HG03060 (cell line): Measurements from ENCODE around the gene URAD.
"Not testable (repeated sequence)": the region's sequence is repeated elsewhere in the genome, so short reads cannot be mapped to it uniquely, and the experiment has no call there.

Experiments
- ATAC-seq: cut with Tn5 transposase; IDR thresholded peaks from one replicate; pipeline ENCODE4 v1.9.1; 2021; ENCODE audit warnings: low read depth, moderate number of reproducible peaks; ENCODE audit not compliant: unreplicated experiment

URAD gene

DNA sequence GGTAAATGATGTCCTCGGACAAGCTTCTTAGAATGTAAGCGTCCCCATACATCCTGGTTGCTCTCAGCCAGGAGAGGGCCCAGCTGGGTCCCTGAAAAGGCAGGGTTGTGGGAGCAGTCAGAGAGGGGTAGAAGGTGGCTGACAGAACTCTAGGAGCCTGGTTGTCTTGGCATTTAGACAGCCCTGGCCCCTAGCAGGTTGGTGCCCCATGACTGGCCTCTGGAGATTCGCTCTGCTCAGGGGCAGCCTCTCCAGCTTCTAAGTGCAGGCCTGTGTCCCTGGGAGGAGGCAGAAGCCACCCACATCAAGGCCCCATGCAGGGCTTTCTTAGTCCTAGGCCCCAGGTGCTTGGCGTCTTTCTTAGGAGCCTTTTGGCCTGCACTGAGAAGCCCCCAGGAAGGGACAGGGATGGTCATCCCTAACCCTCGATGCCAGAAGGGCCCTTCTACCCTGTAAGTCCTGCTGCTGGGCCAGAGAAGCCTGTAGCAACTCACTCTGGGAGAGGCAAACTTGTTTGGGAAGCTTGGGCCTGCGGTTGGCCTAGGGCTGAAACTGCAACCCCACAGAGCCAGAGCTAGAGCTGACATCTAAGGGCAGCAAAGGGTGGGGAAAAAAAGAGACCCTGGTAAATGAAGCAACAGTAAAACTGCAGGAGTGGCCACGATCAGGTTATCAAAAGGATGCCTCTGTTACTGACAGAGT is 16.6 kb downstream of the URAD start:
- ATAC-seq = no peak

DNA sequence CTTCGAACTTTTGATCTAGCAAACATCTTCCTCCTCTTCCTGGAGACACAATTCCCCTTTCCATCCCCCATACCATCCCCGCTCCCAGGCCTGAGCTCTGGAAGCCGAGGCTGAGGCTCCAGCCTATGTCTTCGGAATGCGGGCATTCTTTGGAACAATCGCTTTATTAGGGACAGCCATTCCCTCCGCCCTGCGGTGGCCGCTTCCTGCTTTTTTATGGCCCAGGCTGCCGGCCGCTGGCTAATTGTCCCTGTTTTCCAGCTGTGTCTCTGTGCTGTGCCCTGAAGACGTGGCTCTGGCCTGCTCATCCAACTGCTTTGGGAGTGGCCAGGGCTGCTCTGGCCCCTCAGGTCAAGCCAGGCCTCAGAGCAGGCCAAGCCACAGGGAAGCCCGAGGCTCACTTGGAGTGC is 17.3 kb downstream of the URAD start:
- ATAC-seq = no peak

DNA sequence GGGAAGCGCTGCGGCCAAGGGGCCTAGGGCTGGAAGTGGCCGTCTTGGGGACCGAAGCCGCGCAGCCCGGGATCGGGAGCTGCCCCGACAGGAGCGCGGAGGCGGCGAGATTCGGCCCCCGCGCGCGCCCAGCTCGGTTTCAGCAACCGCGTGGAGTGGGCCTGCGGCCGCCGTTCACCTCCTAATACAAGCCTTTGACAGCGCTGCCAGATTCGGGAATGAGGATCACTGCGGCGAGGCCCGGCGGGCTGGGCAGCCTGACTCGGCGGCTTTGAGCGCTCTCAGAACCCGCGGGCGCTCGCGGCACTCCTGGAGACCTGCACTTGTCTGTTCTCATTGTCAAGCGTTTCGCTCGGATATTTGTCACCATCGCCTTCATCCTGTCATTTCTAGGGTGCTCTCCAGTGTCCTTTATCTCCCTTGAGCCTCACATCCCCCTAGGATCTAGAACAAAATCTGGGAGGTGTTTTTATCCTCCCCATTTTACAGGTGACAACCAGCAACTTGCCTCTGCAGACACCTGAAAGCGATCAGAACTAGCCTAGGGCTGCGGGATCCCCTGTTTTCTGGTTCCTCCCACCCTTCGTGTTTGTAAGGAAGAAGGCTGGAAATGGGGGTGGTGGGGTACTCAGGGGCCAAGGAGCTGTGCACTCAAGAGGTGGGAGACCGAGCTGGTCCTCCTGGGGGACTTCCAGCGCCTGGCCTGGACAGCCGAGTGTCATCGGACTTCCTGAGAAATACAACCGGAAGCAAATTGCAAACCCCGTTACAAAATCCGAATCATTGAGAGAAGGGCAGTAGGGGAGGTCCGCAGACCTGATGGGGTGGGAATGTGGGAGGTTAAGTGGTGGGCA is 17.9 kb downstream of the URAD start:
- ATAC-seq = no peak

DNA sequence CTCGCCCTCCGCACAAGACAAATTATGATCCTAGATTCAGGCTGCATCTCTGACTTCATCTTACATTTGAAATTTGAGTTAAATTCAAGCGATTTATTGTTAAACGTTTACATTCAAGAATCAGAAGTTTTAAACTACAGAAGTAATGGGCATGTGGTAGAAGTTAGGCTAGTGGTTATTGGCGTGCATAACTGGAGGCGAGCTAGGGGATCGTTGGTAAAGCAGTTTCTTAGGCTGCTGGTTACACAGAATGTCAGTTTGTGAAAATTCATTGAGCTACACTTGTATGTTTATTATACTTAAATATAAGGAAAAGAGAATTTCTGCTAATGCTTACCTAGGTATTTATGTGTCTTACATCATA is 18.6 kb downstream of the URAD start:
- ATAC-seq = no peak

DNA sequence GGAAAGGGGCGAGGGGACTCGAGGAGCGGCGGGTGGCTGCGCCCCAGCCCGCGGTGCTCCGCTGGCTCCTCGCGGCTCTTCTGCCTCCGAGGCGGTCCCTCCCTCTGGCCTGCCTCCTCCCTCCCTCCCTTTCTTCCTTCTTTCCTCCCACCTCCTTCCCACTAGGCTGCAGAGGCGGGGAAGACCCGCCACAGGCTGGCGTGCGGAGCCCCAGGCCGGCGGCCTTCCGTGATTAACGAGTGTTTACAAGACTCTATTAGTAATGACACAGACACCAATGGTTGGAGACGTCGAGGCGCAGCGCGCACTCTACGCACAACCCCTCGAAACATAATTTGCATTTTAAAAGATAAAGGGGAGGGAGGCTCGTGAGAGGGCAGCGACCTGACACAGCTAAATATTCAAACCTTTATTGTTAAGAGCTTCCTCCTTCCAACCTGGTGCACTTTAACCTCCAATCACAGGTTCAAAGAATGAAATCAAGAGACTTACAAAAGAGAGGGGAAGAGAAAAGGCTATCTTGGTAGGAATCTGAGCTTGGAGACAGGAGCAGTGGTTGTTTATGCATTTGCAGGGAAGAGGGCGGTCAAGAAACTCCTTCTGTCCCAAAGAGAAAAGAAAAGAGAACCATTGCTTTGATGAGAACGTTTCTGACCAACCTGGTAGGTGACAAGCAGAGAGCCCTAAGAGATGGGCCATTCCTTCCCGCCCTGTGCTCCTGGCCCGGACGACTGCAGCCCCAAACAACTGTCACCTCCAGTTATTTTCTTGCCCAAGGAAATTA is 19.2 kb downstream of the URAD start, which contains the start of gene CDX2:
Gene CDX2 (minus strand): TSS at position 234 of the 784 bp plus-strand sequence. CDS start 309 bp downstream, outside the sequence.
- ATAC-seq = no peak

DNA sequence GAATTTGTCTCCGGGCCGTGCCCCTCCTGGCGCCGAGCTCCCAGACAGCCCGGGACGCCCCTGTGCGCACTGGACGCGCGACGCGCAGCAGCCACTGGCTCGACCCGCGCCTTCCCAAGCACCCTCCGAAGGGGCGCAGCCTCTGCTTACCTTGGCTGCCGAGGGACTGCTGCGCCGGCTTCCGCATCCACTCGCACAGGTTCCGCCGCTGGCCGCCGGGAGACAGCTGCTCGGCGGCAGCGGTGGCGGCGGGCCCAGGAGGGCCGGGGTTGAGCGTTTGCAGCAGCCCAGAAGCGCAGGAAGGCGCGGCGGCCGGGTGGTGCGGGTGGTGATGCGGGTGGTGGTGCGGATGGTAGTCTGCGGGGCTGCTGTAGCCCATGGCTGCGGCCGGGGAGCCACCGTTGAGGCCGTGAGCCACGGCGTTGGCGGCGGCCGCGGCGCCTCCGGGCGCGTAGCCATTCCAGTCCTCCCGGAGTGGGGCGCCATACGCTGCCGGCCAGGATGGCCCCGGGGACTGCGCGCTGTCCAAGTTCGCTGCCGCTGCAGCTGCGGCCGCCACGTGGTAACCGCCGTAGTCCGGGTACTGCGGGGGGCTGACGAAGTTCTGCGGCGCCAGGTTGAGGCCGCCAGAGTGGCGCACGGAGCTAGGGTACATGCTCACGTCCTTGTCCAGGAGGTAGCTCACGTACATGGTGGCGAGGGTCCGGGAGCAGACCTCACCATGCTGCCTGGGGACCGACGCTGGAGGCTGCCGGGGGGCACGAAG is 20.0 kb downstream of the URAD start:
- no peak for ATAC-seq

DNA sequence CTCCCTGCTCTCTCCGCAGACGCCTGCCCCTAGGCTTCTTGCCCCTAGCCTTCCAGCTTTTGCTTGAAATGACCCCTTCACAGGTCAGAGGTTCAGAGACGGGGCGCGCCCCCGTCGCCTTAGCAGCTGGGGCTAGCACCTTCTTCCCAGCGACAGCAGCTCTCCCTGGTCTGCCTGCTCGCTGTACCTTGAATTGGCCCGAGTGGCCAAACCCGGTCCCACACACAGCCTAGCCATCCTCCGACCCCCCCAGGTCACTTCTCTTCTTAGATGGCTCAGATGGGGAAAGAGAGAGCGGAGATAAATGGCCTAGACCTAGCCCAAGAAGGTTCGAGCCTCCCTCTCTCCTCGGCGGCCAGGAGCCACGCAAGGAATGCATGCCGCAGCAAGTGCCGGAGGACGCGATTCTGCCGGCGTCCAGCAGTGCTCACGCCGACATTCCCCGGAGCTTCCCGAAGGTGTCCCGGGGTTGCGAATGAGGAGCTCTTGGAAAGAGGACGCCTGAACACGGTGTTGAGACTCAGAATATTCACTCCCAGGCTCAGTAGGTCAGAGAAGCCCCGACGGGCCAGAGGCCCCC is 20.7 kb downstream of the URAD start:
- ATAC-seq = no peak

DNA sequence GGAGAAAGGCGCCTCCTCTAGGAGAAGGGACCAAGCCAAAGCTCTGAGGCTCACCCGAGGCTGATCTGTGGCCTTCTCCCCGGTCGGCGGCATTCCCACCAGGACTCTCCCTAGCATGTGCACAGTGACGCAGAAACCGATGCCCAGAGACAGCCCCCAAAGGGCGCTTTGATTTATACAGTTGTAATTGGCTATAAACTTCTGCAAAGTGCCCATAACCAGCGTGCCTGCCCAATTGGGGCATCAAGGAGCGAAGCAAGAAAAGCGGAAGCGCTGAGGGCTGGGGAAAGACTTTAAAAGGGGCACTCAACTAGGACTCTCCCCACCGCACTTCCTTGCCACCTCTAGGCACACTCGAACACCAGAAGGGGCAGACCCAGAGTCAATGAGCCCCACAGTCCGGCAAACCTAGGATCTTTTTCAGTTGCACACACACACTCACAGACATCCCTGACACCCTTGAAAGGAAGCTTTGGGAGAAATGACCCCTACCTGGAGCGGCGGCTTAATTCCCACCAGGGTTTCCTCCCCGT is 21.2 kb downstream of the URAD start:
- no peak for ATAC-seq

DNA sequence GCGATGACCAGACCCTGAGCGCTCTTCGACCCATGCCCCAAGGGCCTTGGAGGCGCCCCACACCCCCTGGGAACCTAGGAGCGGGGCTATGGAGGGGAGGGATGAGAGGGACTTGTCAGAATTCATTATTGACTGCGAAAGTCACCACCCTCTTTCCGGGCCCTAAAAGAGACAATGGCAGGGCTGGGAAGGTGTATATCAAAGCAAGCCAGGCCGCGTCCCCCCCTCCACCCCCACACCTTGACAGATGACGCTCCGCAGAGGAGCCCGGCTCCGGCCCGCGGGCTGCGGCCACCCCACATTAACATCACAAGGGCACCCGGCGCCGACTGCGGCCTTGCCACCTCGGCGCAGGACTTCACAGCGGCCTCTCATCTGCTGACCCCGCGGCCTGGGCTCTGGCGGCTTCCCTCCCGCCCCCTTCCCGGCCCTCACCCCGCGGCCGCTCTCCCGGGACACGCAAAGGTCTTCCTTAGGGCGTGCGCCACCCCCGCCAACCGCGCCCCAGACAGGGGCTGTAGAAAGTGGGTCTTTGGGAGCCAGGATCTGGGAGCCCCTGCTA is 21.8 kb downstream of the URAD start:
- ATAC-seq = no peak

DNA sequence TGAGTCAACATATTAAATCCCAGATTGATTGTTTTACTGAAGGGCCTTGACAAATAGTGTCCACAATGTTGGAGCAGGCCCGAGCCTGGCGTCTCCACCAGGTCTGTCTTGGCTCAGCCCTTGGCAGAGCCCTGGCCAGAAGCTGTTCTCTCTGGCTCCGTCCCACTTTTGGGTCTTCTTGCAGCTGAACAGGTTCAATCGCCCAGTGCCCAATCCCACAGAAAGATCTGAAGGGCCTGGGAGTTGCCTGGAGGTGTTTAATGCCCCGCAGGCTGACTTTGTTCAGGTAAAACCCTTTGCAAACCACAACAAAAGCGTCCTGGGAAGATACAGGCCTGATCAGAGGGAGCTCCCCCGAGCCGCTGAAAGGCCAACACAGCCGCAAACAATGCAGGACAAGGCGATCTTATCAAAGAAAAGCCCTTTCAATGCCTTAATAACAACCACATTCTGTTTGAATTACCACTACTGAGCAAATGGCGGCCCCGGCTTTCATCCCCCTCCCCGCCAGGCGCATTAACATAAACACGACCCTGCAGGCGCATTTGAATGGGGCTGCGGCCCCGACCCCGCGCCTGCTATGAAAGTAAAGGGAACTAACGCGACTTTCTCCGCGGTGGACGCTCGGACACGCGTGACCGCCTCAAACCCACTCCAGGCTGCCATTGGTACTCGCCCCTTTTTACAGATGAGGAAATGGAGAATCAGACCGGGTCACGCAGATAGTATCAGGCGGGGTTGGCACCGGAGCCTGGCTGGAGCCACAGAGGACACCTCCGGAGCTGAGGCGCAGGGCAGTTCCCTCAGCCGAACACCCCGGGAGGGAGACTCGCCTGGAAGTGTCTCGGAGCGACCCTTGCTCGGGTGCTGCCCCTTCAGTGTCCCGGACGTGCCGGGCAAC is 22.5 kb downstream of the URAD start:
- ATAC-seq = no peak

DNA sequence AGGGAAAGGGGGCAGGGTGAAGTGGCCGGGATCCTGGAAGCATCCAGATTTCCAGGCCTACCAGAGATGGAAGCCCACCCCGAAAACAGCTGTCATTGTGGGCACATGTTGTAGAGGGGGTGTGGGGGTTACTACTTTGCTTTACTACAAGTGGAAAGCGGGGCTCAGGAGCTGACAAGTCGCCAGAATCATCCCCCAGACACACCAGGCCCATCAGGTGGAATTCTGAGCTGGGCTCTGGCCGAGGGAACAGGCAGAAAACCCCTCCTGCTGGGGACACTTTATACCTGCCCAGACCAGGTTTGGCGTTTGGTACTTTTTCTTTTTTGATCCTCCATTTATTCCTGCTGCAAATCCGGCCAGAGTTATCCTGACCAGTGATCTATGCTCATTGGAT is 23.2 kb downstream of the URAD start:
- ATAC-seq = no peak

DNA sequence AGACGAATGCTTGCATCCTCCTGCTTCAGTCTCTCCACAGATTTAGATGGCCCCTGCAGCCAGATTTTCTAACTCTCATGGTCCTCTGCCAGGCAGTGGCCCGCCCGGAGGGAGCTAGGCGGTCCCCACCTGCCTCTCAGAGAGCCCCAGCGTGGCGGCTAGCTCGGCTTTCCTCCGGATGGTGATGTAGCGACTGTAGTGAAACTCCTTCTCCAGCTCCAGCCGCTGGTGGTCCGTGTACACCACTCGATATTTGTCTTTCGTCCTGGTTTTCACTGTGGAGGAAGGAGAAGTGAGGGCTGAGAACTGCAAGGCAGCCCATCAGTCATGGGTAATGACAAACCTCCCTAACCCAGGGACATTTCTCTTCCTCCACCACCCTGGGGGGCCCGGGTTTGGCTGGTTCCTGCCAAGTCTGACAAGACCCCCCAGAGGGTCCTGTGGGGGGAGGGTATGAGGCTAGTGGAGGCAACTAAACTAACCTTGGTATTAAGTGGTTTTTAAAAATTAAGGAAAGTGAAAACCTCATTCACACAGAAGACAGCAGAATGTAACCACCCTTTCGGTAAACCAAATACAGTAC is 23.7 kb downstream of the URAD start:
- no peak for ATAC-seq

DNA sequence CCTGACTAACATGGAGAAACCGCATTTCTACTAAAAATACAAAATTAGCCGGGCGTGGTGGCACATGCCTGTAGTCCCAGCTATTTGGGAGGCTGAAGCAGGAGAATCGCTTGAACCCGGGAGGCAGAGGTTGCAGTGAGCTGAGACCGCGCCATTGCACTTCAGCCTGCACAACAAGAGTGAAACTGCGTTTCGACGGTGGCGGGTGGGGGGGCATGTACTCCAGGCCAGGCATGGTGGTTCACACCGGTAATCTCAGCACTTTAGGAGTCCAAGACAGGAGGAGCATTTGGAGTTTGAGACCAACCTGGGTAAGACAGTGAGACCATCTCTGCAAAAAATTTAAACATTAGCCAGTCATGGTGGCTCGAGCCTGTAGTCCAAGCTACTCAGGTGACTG is 24.3 kb downstream of the URAD start:
- not testable (repeated sequence) for ATAC-seq

DNA sequence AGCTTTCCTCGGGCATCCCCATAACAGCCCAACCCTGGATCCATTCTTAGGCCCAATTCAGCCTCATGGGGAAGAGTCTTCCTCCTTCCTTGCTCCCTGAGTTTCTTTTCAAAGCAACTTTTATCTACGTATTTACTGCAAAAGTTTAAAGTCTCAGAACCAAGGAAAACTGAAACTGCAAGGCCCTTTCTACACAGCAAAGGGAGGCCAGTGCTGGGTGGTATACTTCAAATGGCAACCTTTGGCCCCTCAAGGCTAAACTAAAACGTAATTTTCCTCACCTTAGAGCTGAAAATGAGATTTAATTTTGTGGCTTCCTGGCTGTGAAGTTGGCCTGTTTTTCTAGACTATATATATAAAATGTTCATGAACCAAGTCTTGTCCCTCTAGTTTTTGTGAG is 25.0 kb downstream of the URAD start:
- no peak for ATAC-seq

DNA sequence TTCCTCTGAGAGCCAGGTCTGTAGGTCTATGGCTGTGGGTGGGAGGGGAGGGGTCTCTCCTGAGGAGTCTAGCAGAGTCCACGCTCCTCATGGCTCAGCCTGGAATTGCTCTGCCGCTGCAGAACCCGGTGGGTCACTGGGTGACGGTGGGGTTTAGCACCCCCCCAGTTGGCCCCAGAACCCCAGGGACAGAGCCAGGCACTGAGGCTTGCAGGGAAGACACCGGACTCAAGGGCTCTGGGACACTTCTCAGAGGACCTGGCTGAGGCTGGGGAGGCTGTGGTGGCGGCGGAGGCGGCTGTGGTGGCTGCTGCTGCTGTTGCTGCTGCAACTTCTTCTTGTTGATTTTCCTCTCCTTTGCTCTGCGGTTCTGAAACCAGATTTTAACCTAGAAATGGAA is 25.5 kb downstream of the URAD start:
- ATAC-seq = no peak

DNA sequence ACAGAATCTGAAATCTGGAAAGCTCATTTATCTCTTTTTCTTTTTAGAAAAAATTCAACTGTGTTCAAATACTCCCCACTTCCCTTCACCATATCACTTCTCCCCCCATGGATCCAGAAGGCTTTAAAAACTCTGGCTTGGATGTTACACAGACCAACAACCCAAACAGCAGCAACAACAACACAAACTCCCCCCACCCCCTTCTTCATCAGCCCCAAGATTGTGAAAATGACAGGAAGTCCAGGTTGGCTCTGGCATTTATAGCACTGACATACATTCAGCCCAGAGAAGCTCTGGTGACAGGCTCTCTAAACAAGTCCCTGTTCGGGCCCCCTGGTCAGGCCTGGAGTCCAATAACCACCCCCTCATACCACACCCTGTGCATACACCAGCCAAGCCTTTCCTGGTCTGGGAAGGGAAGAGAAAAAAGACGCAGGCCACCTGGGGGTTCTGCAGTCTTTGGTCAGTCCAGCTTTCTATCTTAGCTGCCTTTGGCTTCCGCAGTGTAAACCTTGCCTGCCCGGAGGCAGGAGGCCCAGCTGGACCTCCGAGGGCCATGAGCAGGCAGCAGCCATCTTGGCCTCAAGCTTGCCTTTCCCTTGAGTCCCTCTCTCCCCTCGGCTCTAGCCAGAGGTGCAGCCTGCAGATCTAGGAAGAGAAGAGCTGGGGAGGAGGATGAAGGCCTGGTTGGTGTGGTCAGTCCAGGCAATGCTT is 26.2 kb downstream of the URAD start:
- ATAC-seq = no peak

DNA sequence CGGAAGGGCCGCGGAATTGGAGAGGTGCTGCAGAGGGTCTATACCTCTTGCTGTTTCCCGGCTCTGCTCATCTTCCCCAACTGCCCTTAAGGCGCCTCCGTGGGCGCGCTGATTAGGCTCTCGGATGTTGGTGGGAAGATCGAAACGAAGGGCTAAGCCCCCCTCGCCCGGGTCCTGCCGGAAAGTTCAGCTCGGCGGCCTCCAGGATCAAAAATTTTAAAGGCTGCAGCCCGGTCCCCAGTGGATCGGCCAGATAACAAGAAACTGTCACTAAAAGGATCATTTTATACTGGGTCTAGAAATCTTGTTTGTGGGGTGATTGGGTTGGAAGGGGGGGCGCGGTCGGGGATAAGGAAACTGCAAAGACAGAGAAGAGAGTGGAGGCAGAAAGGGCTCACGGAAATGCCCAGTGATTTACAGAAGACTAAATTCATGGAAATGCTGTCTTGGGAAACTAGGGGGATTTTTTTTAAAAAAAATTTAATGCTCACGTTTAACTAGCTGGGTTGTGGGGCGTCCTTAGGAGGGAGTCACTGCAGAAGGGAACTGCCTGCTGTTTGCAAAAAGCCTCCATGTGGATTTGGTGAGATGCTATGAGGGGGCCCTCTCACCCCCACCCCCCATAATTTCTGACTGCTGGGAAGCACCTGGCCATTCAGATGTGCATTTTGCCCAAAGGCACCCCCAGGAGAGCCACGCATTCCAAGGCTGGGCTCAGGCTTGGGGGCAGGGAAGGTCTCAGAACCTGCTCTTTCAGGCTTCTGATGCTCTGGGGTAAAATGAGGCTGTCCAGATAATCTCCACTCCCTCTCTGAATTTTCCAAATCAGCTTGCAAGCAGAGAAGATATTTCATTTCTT is 27.0 kb downstream of the URAD start:
- ATAC-seq = no peak
